SH-SY5Y (cell line): ENCODE data around the gene SEC61A1.

Experiments
- GATA2 ChIP-seq: IDR thresholded peaks from 2 replicates; pipeline ENCODE4 v1.6.1; 2011; ENCODE audit warnings: mild to moderate bottlenecking, low read depth, low read length
- GATA3 ChIP-seq: IDR thresholded peaks from 2 replicates; pipeline ENCODE4 v1.6.1; 2011; ENCODE audit warnings: low read depth, mild to moderate bottlenecking, low read length, moderate library complexity

DNA sequence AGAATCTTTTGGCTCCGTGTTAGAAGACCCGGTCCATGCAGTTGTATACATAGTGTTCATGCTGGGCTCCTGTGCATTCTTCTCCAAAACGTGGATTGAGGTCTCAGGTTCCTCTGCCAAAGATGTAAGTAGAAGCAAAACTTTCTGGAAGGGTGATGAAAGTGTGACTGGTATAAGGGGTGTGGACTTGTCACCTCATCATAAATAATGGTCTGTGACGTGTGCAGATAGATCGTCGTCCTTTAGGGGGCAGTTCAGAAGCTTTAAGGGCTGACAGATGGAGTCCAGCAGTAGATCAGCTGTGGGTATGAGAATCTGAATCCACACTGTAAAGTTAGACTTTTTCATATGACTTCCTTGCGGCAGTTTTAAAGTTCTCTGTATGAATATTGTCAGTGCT, 15.3 kb downstream of the SEC61A1 start:
- no peak for TF ChIP-seq GATA3
- no peak for TF ChIP-seq GATA2
